Upper lobe of left lung (tissue), 4 donors: ENCODE results near the gene SPTAN1.

ENCODE experiments used
- CTCF ChIP-seq, 6 experiments: fragments of 450-650 bp in 4 of 6; fragments of 200-600 bp in 2 of 6; sonication (generic) in 2 of 6; IDR thresholded peaks; one replicate each; pipeline ENCODE4 v1.5.1; 2016 to 2019; ENCODE audit warnings: antibody characterized with exemption in 6 of 6
- EP300 ChIP-seq, 4 donors: sonication (generic); formaldehyde crosslinking; IDR thresholded peaks; one replicate each; pipeline ENCODE4 v1.5.1; 2017; ENCODE audit warnings: antibody characterized with exemption in 4 of 4, control low read depth in 2 of 4
- POLR2AphosphoS5 ChIP-seq, 2 donors: sonication (generic); formaldehyde crosslinking; IDR thresholded peaks; one replicate each; pipeline ENCODE4 v1.5.1; 2017; ENCODE audit warnings: antibody characterized with exemption in 2 of 2

GRCh38 chr9:128631636-128632035, 79.2 kb downstream of the SPTAN1 start:
- no peak for TF ChIP-seq CTCF (IDR thresholded peaks at IDR 0.05)
- no peak for TF ChIP-seq EP300 (IDR thresholded peaks at IDR 0.05)
- no peak for TF ChIP-seq POLR2AphosphoS5 (IDR thresholded peaks at IDR 0.05)
